ENCODE data around the gene DOCK7. TPM values are rescaled to one million over a fixed set of nuclear protein-coding genes. Genes with fewer than 3 reads are reported as not detected.
"Not testable (repeated sequence)": the region's sequence is repeated elsewhere in the genome, so short reads cannot be mapped to it uniquely, and the experiment has no call there.

The DOCK7 gene
- total RNA-seq, 1 donor from 2014 or later: 25.0 TPM

- DNase-seq (ENCODE audit: low spot score): no peak
Measured at GRCh38 chr1:62608905-62609304, 79.3 kb downstream of the DOCK7 start.

- DNase-seq (ENCODE audit: low spot score): no peak
Measured at GRCh38 chr1:62601457-62601856, 86.7 kb downstream of the DOCK7 start.

DNA sequence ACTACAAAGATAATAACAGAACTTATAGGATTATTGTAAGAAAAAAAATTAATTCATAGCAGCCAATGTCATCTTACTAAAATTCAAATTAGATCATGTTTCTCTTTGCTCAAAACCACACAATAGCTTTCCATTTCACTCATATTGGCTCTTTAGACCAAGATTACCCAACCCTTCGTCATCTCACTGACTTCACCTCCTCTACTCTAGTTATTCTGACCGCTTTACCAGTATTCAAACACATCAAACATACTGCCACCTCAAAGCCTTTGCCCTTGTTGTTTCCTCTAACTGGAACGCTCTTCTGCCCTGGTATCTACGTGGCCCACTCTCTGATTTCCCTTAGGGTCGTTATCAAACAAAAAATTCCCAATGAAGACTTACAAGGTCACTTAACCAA lies 89.1 kb downstream of the DOCK7 start:
- DNase-seq (ENCODE audit: low spot score): no peak

- DNase-seq (ENCODE audit: low spot score): no peak
Measured at GRCh38 chr1:62597281-62597680, 90.9 kb downstream of the DOCK7 start, which contains the start of gene ANGPTL3. Gene ANGPTL3, plus strand, starts transcription at chr1:62597520. Its CDS starts 47 bp downstream, at chr1:62597567.

GRCh38 chr1:62595647-62596046 lies 92.5 kb downstream of the DOCK7 start:
- DNase-seq (ENCODE audit: low spot score): no peak

GRCh38 chr1:62593825-62594394 lies 94.3 kb downstream of the DOCK7 start:
- DNase-seq (ENCODE audit: low spot score): no peak

DNA sequence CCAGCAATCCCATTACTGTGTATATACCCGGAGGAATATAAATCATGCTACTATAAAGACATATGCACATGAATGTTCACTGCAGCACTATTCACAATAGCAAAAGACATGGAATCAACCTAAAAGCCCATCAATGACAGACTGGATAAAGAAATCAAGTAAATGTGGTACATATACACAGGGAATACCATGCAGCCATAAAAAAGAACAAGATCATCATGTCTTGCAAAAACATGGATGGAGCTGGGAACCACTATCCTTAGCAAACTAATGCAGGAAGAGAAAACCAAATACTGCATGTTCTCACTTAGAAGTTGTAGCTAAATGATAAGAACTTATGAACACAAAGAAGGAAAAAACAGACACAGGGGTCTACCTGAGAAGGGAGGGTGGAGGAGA lies 97.2 kb downstream of the DOCK7 start:
- no peak for DNase-seq (ENCODE audit: low spot score)

DNA sequence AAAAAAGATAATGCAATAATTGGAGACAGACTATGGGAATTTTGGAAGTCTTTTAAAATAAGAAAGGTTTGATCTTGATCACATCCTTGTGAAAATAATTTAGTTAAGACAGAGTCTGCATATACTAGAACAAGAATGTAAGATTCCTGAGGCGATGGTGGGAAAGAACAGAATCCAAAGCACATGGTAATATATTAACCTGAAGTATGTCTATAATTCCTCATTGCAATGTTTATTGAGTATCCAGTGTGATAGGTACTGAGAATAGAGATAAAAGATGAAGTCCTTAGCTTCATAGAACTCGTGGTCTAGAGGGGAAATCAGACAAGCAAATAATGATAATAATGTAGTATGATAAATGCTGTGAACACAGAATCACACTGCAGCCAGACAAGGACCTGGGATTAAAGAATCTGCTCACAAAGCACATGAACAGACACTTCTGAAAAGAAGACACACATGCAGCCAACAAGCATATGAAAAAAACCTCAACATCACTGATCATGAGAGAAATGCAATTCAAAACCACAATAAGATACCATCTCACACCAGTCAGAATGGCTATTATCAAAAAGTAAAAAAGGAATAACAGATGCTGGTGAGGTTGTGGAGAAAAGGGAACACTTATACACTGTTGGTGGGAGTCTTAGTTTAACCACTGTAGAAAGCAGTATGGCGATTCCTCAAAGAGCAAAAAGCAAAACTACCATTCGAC lies 97.8 kb downstream of the DOCK7 start:
- DNase-seq (ENCODE audit: low spot score): no peak

- DNase-seq (ENCODE audit: low spot score): no peak
Measured at GRCh38 chr1:62589321-62589720, 98.9 kb downstream of the DOCK7 start.

DNA sequence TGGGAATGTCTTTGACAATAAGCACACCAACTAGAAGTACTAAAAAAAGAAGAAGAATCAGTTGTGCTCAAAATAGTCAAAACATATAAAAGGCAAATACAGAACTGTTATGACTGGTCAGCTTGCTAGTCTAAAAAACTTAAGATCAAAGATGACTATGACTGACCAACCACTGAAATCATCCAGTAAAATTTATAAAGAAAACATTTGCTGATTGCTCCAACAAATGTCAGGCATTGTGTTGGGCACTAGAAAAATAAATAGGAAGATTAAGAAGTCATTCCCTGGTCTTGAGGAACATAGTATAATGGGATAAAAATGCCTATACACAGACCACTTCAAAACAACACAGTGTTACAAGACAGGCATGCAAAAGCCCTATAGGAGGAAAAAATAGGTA lies 100.2 kb downstream of the DOCK7 start:
- DNase-seq (ENCODE audit: low spot score): no peak

- no peak for DNase-seq (ENCODE audit: low spot score)
Measured at GRCh38 chr1:62585469-62586155, 102.6 kb downstream of the DOCK7 start.

GRCh38 chr1:62573675-62574074 lies 114.5 kb downstream of the DOCK7 start:
- no peak for DNase-seq (ENCODE audit: low spot score)

GRCh38 chr1:62572476-62572875 lies 115.7 kb downstream of the DOCK7 start:
- no peak for DNase-seq (ENCODE audit: low spot score)

GRCh38 chr1:62571517-62571916 lies 116.7 kb downstream of the DOCK7 start:
- DNase-seq (ENCODE audit: low spot score): not testable (repeated sequence)

DNA sequence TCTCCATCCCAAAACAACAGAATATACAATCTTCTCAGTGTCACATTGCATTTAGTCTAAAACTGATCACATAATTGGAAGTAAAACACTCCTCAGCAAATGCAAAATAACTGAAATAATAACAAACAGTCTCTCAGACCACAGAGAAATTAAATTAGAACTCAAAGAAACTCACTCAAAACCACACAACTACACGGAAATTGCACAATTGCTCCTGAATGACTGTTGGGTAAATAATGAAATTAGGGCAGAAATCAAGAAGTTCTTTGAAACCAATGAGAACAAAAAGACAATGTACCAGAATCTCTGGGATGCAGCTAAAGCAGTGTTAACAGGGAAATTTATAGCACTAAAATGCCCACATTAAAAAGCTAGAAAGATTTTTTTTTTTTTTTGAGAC lies 120.3 kb downstream of the DOCK7 start:
- not testable (repeated sequence) for DNase-seq (ENCODE audit: low spot score)

DNA sequence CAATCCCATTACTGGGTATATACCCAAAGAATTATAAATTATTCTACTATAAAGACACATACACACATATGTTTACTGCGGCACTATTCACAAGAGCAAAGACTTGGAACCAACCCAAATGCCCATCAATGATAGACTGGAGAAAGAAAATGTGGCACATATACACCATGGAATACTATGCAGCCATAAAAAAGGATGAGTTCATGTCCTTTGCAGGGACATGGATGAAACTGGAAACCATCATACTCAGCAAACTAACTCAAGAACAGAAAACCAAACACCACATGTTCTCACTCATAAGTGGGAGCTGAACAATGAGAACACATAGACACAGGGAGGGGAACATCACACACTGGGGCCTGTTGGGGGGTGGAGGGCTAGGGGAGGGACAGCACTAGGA lies 121.0 kb downstream of the DOCK7 start:
- DNase-seq (ENCODE audit: low spot score): not testable (repeated sequence)

GRCh38 chr1:62561306-62561705 lies 126.9 kb downstream of the DOCK7 start:
- no peak for DNase-seq (ENCODE audit: low spot score)

- DNase-seq (ENCODE audit: low spot score): no peak
Measured at GRCh38 chr1:62544570-62544969, 143.6 kb downstream of the DOCK7 start.

- no peak for DNase-seq (ENCODE audit: low spot score)
Measured at GRCh38 chr1:62541048-62541447, 147.1 kb downstream of the DOCK7 start.

DNA sequence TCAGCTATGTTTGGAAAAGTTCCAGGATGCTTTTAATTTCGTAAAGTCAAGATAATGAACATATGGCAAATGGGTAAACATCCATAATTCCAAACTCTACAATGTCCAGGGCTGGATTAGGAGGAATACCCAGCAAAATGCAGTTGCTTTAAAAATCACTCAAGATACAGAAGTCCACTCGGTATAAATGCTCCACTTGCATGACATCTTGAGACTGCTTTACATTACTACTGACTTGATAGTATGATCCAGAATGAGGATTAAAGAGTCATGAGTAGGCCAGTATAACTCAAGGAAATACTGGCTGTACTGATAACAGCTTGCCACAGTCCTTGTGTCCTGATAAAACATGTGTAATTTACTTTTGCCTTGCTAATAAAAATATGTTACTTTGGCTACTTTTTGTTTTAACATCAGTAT lies 149.1 kb downstream of the DOCK7 start:
- DNase-seq (ENCODE audit: low spot score): no peak

DNA sequence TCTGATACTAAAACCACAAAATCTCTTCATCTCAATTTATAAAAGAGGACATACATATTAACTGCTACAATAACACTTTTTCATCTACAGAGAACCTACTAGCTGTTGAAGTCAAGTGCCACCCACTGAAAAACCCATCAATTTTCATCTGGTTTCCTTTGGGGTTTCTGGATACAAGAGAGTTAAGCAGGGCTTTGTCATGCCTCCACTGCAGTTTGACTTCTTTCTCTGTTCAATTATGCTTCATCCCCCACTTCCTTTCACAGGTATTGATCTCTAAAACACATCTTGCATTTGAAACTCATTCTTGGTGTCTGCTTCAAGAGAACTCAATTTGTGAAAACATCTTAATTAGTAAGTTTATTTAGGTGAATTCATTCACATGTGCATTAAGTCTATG lies 151.3 kb downstream of the DOCK7 start:
- DNase-seq (ENCODE audit: low spot score): no peak

GRCh38 chr1:62530516-62531154 lies 157.6 kb downstream of the DOCK7 start:
- peak; percentile 31 for DNase-seq (ENCODE audit: low spot score)

DNA sequence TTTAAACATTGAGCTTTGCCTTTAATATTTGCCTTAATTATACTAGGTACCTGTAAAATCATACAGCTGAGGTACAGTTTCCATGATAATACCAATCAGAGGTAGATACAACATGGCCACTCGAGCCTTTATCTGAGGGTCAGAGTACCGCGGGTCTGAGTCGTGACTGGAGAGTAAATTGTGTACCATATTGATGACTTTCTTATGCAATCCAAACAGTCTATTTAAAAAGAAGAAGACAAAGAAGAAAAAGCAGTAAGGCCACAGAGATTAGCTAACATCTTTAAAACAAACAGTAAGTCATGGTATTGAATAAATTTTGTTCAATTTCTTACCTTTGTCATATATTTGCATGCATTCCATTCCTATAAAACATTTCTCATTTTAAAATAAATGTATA lies 159.0 kb downstream of the DOCK7 start:
- no peak for DNase-seq (ENCODE audit: low spot score)

All from mucosa of gallbladder (tissue), 1 donor.